ENCODE results near the gene PIEZO1.

The PIEZO1 gene

GRCh38 chr16:88754109-88754911, 30.7 kb downstream of the PIEZO1 start:
- DNase-seq (ENCODE audit: low read depth in 2 of 2), result no peak

GRCh38 chr16:88753602-88754001, 31.4 kb downstream of the PIEZO1 start:
- DNase-seq (ENCODE audit: low read depth in 2 of 2), result no peak

DNA sequence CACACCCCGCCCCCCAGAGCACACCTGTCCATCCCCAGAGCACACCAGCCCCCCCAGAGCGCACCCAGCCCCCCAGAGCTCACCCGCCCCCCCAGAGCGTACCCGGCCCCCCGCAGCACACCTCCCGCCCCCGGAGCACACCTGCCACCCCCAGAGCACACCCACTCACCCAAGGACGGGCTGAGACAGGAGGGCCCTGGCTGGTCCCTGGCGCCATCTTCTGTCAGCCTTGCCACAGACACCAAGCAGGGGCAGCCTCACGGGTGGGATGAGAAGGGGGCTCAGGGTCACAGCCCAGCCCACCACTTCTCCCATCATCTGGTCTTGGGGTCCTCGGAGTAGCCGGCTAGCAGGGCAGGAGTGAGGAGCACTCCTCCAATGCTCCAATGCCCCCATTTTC, 31.8 kb downstream of the PIEZO1 start:
- DNase-seq (ENCODE audit: low read depth in 2 of 2), result no peak

DNA sequence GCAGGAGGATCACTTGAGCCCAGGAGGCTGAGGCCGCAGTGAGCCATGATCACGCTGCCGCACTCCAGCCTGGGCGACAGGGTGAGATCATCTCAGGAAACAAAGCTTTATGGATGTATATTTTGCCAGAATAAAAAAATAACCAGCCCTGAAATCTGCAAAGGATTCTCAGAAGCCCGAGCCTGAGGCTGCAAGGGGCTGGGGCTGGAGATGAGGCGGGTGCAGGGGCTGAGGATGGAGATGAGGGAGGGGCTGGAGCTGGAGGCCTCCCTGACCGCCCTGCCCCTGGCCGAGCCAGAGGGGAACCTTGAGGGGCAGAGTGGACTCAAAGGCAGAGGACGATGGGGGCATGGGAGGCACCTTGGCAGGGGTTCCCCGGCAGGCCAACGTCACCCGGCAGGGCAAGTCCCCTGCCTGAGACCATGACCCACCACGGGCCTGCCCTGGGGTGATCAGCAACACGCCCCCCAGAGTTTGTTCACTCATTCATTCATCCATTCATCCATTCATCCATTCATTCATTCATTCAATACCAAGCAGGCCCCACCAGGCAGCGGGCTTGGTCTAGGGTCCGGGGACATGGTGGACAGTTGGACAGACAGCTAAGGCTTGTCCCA, 32.5 kb downstream of the PIEZO1 start:
- no peak for DNase-seq (ENCODE audit: low read depth in 2 of 2)

DNA sequence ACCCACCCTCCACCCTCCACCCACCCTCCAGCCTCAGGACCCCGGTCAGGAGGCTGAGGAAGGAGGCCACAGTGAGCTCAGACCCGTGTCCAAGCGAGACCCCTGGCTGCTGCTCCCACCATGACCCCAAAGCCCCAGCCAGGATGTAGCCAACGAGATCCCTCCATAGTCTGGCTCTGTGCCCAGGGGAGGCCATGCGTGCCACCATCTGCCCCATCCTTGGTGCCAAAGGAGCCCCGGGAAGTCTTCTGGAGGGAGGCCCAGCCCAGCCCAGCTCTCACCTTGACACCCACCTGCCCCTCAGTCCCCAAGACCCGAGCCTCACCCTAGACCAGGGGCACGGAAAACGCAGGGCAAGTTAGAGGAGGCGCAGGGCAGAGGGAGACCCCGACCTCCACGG, 34.2 kb downstream of the PIEZO1 start:
- DNase-seq (ENCODE audit: low read depth in 2 of 2), result no peak

DNA sequence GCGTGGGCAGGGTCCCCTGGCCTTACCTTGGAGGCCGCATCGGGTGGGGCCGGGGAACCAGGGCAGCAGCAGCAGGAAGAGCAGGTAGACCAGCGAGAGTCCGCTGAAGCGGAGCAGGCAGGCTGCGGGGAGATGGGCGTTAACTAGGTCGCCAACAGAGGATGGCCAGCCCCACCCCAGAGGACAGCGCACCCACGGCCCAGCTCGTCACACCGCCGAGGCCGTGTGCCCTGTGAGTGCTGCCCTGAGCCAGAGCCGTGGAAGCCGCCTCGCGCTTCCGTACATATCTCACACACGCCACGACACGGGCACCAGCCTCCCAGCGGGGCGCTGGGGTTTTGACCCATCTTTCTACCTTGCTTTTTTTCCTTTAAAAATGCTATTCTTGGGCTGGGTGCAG, 35.7 kb downstream of the PIEZO1 start:
- DNase-seq (ENCODE audit: low read depth in 2 of 2), result no peak

DNA sequence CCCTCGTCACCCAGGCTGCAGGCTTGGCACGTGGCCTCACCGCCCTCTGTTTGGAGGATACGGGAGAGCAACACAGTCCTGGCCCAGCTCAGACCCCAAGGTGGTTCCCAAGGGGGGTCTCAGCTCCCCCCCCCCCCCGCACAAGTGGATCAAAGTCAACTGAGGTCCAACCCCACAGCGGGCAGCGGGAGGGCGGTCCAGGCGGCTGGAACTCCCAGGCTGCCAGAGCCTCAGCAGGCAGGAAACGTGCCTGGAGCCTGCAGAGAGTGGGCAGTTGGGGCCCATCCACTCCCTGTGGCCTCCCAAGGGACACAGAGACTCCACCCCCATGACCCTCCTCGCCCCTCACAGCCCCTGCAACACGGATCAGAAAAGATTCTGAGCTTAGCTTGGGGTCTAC, 36.7 kb downstream of the PIEZO1 start:
- no peak for DNase-seq (ENCODE audit: low read depth in 2 of 2)

DNA sequence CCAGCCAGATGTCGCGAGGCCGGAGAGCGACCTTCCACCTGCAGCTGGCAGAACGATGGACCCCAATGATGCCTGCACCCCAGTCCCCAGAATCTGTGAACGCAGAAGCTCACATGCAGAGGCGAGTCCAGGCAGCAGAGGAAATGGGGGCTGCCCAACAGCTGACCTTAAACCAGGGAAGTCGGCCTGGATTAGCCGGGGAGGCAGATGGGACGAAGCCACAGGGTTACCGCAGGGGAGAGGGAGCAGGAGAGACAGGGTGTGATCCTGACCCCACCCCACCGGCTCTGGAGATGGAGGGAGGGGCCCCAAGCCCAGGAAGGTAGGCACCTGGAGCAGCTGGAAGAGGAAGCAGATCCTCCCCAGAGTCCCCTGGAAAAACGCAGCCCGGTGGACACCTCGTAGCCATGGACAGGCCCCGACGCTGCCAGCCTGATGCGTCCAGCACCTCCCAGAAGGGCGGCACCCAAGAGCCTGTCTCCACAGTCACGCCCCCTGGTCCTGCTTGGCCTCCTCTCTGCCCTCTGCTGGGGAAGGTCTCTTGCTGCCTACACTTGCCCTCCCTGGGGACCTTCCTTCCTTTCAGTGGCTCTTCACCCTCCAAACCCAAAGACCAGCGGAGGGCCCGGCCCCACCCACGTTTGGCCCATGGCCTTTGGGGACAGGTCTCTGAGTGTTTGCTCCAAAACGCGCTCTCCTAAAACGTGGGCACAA, 37.3 kb downstream of the PIEZO1 start:
- no peak for DNase-seq (ENCODE audit: low read depth in 2 of 2)

DNA sequence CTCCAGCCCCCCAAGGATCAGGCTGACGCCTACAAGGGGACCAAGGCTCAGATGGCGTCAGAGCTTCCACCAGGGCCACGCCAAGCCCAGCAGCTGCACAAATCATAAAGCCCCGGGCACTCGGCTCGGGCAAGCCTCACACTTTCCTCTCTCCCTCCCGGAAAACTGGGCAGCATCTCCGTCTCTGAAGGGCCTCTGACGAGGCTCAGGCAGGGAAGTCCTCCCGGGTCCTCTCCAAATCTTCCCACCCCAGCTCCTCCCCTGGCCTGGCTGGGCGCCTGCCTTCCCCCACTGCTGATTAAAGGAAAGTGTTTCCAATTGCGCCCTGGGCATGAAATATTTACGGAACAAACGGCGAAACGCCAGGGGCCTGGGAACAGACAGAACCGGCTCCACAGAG, 38.5 kb downstream of the PIEZO1 start:
- DNase-seq (ENCODE audit: low read depth in 2 of 2), result no peak

DNA sequence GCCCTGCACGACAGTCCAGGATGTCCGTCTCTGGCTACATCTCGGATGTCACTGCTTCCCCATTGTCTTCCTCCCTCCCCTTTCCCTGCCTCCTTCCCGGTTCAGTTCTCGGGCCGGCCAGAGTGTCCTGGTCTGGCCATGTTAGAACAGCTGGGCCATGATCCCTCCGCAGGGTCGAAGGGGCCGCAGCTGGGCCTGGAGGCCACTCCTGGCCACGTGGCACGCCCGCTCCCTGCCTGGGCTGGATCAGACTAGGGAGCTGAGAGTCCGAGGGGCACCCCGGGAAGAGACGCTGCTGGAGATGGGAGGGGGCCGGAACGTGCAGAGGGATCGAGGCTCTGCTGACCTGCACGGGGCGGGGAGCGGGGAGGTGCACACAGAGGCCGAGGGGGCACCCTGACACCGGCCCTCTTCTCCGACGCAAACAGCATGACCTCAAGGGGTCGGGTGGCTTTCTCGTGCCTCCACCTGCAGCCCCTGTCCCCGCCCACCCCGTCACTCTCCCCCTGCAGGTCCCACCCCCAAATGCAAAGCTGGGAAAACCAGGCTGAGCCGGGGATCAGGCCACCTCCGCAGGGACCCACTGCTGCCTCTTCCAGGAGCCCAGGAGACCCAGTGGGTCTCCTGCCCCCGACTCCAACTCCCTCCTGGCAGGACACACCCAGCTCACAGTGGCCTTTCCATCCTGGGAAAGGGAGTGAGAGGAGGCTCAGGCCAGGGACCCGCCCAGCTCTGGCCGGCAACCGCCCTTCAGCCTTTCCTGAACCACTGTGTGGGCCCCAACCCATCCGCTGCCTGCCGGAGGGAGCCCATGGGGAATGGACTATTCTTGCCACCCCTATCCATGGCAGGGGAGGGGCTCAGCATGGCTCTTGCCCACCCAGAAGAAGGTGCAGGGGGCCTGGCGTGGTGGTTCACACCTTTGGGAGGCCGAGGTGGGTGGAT, 40.2 kb downstream of the PIEZO1 start:
- no peak for DNase-seq (ENCODE audit: low read depth in 2 of 2)

- DNase-seq (ENCODE audit: low read depth in 2 of 2), result peak; percentile 58 to 59
These were observed 41.1 kb downstream of the PIEZO1 start for GRCh38 chr16:88743693-88744576.

DNA sequence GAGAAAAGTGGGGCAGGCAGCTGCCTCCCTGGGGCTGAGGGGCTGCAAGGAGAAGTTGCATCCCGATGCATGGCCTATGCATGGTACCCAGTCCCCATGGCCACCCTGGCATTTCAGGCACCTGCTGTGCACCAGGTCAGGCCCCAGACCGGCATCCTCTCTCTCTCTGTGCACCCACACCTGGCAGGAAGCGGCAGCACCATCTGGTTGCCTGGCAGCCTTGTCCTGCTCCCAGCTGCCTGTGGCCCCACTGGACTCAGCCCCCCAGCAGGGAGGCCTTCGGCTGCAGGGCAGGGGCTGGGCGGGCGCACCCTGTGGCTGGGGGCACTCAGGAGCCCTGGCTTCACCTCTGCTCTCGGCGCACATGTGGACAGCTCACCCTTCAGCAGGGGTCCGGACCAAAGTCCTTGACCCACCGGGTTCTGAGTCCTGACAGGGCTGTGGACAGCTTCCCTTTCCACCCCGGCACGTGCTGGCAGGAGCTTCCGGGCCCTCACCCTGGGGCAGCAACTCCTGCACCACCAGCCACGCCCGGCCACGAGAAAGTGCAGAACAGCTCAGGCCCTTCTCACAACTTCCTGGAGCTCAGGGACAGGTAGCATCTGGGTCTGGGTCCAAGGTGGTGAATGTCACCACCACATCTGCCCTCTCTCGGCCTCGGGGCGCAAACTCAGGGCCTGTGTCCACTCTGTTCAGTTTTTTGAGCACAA, 42.0 kb downstream of the PIEZO1 start:
- DNase-seq (ENCODE audit: low read depth in 2 of 2), result no peak

DNA sequence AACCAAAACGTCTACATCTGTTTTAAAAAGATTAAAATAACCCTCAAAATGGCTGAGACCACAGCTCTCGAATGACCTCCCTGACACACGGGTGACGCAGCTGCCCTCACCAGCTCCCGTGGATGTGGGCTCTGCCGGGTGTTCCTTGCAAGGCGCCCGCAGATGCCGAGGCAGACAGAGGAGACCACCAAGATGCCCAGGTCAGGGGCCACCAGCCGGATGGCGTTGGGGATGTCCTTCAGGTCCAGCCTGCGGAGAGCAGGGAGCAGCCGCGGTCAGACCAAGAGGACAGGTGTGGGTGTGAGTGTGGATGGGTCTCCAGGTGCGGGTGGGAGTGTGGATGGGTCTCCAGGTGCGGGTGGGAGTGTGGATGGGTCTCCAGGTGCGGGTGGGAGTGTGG, 43.7 kb downstream of the PIEZO1 start:
- no peak for DNase-seq (ENCODE audit: low read depth in 2 of 2)

GRCh38 chr16:88740727-88741055, 44.3 kb downstream of the PIEZO1 start:
- DNase-seq (ENCODE audit: low read depth in 2 of 2), result no peak

- no peak for DNase-seq (ENCODE audit: low read depth in 2 of 2)
These were observed 44.9 kb downstream of the PIEZO1 start for GRCh38 chr16:88739977-88740726.

DNA sequence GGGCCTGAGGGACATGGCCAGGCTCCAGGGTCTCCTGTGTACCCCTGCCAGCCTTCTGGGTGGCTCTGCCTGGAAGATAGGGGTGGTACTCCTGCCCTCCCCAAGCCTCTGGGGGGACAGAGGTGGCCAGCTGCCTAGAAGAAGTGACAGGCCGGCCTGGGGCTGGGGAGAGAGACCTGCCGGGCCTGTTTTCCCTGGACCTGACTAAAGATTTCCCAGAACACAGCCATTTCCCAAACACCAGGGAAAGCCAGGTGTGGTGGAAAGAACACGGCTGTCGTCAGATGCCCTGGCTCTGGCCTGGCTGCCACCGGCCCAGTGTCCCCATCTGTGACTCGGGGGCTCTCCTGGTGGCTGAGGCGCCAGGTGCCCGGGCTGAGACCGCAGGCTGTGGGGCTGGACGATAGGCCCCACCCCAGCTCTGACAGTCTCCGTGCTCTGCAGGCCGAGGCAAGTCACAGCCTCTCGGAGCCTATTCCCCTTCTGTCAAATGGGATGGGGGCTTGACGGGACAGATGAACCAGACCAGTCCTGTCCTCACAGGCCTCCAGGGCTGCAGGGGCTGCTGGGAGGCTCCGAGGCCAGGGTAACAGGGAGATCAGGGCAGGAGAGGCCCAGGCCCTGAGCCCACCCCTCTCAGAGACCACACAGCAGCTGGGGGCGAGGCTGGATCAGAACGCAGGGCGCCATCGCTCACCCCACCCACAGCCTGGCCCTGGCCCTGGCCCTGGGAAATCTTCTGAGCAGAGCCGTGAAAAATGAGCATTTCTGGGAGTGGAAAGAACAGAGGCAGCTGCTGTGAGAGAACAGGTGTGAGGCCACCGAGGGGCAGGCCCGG, 45.7 kb downstream of the PIEZO1 start:
- no peak for DNase-seq (ENCODE audit: low read depth in 2 of 2)

GRCh38 chr16:88738151-88739084, 46.6 kb downstream of the PIEZO1 start:
- DNase-seq (ENCODE audit: low read depth in 2 of 2), result no peak

Data from activated CD8-positive, alpha-beta memory T cell treated with anti-CD3 and anti-CD28 coated beads for 4 hours (primary cell).